ENCODE measurements around the gene CHID1.

Gene CHID1

GRCh38 chr11:854601-855329 is 55.8 kb downstream of the CHID1 start:
- no peak overlapping the region for H3K4me3 ChIP-seq (ENCODE audit: low read length)
- no peak overlapping the region for H3K27ac ChIP-seq (ENCODE audit: low read depth, low read length)
- H3K9ac ChIP-seq (ENCODE audit: low read length): no peak overlapping the region
- H3K4me1 ChIP-seq (ENCODE audit: control insufficient read depth, insufficient read depth, low read length): no peaks in the 10 kb centered on the region
- H3K27me3 ChIP-seq (ENCODE audit: control insufficient read depth, insufficient read depth, low read length): no peaks in the 10 kb centered on the region
- H3K36me3 ChIP-seq (ENCODE audit: control insufficient read depth, insufficient read depth, low read length): no peaks in the 10 kb centered on the region

GRCh38 chr11:853682-854448 is 56.7 kb downstream of the CHID1 start:
- no peak overlapping the region for H3K9ac ChIP-seq (ENCODE audit: low read length)
- H3K27me3 ChIP-seq (ENCODE audit: control insufficient read depth, insufficient read depth, low read length): no peaks in the 10 kb centered on the region
- H3K36me3 ChIP-seq (ENCODE audit: control insufficient read depth, insufficient read depth, low read length): no peaks in the 10 kb centered on the region
- no peaks in the 10 kb centered on the region for H3K4me1 ChIP-seq (ENCODE audit: control insufficient read depth, insufficient read depth, low read length)
- H3K27ac ChIP-seq (ENCODE audit: low read depth, low read length): no peak overlapping the region
- H3K4me3 ChIP-seq (ENCODE audit: low read length): no peak overlapping the region

- H3K4me3 ChIP-seq (ENCODE audit: low read length): no peak overlapping the region
- no peak overlapping the region for H3K27ac ChIP-seq (ENCODE audit: low read depth, low read length)
- H3K27me3 ChIP-seq (ENCODE audit: control insufficient read depth, insufficient read depth, low read length): peaks cover 4% of the 10 kb centered on the region
- no peak overlapping the region for H3K9ac ChIP-seq (ENCODE audit: low read length)
- no peaks in the 10 kb centered on the region for H3K4me1 ChIP-seq (ENCODE audit: control insufficient read depth, insufficient read depth, low read length)
- no peaks in the 10 kb centered on the region for H3K36me3 ChIP-seq (ENCODE audit: control insufficient read depth, insufficient read depth, low read length)
Observed at GRCh38 chr11:852762-853161, 57.8 kb downstream of the CHID1 start.

GRCh38 chr11:850775-851763 is 59.5 kb downstream of the CHID1 start:
- Histone ChIP-seq H3K9ac (ENCODE audit: low read length) (no peak overlapping the region), H3K4me3 (ENCODE audit: low read length) (no peak overlapping the region), H3K36me3 (ENCODE audit: control insufficient read depth, insufficient read depth, low read length) (no peaks in the 10 kb centered on the region), H3K27me3 (ENCODE audit: control insufficient read depth, insufficient read depth, low read length) (peaks cover 4% of the 10 kb centered on the region), H3K4me1 (ENCODE audit: control insufficient read depth, insufficient read depth, low read length) (no peaks in the 10 kb centered on the region), H3K27ac (ENCODE audit: low read depth, low read length) (no peak overlapping the region)

- H3K4me3 ChIP-seq (ENCODE audit: low read length): peak overlapping the region; percentile 41
- H3K4me1 ChIP-seq (ENCODE audit: control insufficient read depth, insufficient read depth, low read length): no peaks in the 10 kb centered on the region
- no peaks in the 10 kb centered on the region for H3K36me3 ChIP-seq (ENCODE audit: control insufficient read depth, insufficient read depth, low read length)
- H3K9ac ChIP-seq (ENCODE audit: low read length): no peak overlapping the region
- peaks cover 4% of the 10 kb centered on the region for H3K27me3 ChIP-seq (ENCODE audit: control insufficient read depth, insufficient read depth, low read length)
- no peak overlapping the region for H3K27ac ChIP-seq (ENCODE audit: low read depth, low read length)
Observed at GRCh38 chr11:849951-850774, 60.4 kb downstream of the CHID1 start.

- Histone ChIP-seq H3K27me3 (ENCODE audit: control insufficient read depth, insufficient read depth, low read length) (peaks cover 4% of the 10 kb centered on the region), H3K36me3 (ENCODE audit: control insufficient read depth, insufficient read depth, low read length) (no peaks in the 10 kb centered on the region), H3K27ac (ENCODE audit: low read depth, low read length) (no peak overlapping the region), H3K4me1 (ENCODE audit: control insufficient read depth, insufficient read depth, low read length) (peaks cover 6% of the 10 kb centered on the region), H3K9ac (ENCODE audit: low read length) (no peak overlapping the region), H3K4me3 (ENCODE audit: low read length) (peak overlapping the region; percentile 46)
Observed at GRCh38 chr11:849104-849824, 61.3 kb downstream of the CHID1 start.

- H3K27ac ChIP-seq (ENCODE audit: low read depth, low read length): no peak overlapping the region
- peaks cover 4% of the 10 kb centered on the region for H3K27me3 ChIP-seq (ENCODE audit: control insufficient read depth, insufficient read depth, low read length)
- H3K36me3 ChIP-seq (ENCODE audit: control insufficient read depth, insufficient read depth, low read length): no peaks in the 10 kb centered on the region
- no peak overlapping the region for H3K9ac ChIP-seq (ENCODE audit: low read length)
- H3K4me3 ChIP-seq (ENCODE audit: low read length): no peak overlapping the region
- H3K4me1 ChIP-seq (ENCODE audit: control insufficient read depth, insufficient read depth, low read length): peaks cover 13% of the 10 kb centered on the region
Observed at GRCh38 chr11:848380-848931, 62.2 kb downstream of the CHID1 start.

- Histone ChIP-seq H3K36me3 (ENCODE audit: control insufficient read depth, insufficient read depth, low read length) (no peaks in the 10 kb centered on the region), H3K4me1 (ENCODE audit: control insufficient read depth, insufficient read depth, low read length) (peaks cover 13% of the 10 kb centered on the region), H3K4me3 (ENCODE audit: low read length) (no peak overlapping the region), H3K27me3 (ENCODE audit: control insufficient read depth, insufficient read depth, low read length) (peaks cover 4% of the 10 kb centered on the region), H3K9ac (ENCODE audit: low read length) (no peak overlapping the region), H3K27ac (ENCODE audit: low read depth, low read length) (no peak overlapping the region)
Observed at GRCh38 chr11:847876-848275, 62.7 kb downstream of the CHID1 start.

- H3K27ac ChIP-seq (ENCODE audit: low read depth, low read length): no peak overlapping the region
- no peak overlapping the region for H3K9ac ChIP-seq (ENCODE audit: low read length)
- H3K27me3 ChIP-seq (ENCODE audit: control insufficient read depth, insufficient read depth, low read length): peaks cover 4% of the 10 kb centered on the region
- no peak overlapping the region for H3K4me3 ChIP-seq (ENCODE audit: low read length)
- H3K36me3 ChIP-seq (ENCODE audit: control insufficient read depth, insufficient read depth, low read length): no peaks in the 10 kb centered on the region
- peaks cover 13% of the 10 kb centered on the region for H3K4me1 ChIP-seq (ENCODE audit: control insufficient read depth, insufficient read depth, low read length)
Observed at GRCh38 chr11:846496-847098, 64.0 kb downstream of the CHID1 start.

- H3K9ac ChIP-seq (ENCODE audit: low read length): no peak overlapping the region
- H3K4me3 ChIP-seq (ENCODE audit: low read length): no peak overlapping the region
- no peak overlapping the region for H3K27ac ChIP-seq (ENCODE audit: low read depth, low read length)
- peaks cover 4% of the 10 kb centered on the region for H3K27me3 ChIP-seq (ENCODE audit: control insufficient read depth, insufficient read depth, low read length)
- no peaks in the 10 kb centered on the region for H3K36me3 ChIP-seq (ENCODE audit: control insufficient read depth, insufficient read depth, low read length)
- peaks cover 17% of the 10 kb centered on the region for H3K4me1 ChIP-seq (ENCODE audit: control insufficient read depth, insufficient read depth, low read length)
Observed at GRCh38 chr11:845872-846495, 64.6 kb downstream of the CHID1 start.
